ENCODE measurements around the gene SENP1. TPM values are rescaled to one million over a fixed set of nuclear protein-coding genes. Genes with fewer than 3 reads are reported as not detected.

The SENP1 gene
- total and polyA plus RNA-seq, 2 of the 13 experiments (the other 11 are each of a cell fraction or from before 2014, with no cell fraction given): 14.0 to 20.2 TPM

DNA sequence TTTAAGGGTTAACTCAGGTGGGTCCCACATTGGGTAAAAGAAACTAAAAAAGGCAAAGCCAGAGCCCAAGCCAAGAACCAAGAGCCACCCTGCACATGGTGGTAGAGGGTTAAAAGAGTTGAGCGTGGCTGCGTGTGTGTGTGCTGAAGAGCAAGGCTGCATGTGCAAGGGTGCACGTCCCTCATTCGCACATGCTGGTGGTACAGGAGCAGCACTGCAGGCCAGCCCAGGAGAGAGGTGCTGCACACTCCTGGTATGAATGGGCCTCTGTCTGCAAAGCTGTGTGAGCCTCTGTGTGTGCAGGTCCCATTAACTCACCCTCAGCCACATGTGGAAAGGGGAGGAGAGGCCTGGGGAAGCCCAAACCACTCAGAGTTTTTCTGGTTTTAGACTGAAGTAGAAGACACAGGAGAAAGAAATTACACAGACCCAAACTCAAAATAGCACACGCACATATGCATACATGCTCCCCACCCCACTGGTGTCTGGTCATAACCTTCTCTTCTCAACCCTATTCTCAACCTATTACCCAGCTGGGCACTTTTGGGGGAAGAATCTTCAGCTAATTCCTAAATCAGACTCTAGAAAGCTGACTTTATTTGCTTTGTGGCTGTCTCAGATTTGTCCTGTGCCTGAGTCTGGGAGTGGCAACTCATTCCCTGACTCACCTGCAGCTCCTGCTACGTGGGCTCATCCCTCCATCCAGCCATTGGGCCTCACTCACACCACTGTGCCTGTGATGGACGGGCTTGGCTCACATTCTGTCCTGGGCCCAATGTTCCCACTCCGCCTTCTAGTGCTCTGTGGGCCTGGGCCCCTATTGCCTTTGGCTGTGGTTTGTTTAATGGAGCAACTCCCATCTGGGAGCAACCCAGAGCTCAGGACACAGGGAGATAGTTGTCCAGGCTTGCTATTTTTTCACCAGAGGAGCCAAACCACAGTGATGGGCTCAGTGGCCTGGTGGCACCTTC is 70.8 kb downstream of the SENP1 start (continued):
- peak; percentile 72 for TF ChIP-seq ZNF687 (CRISPR knock-in tag; IDR thresholded peaks at IDR 0.05)
- TF ChIP-seq ZFX (CRISPR knock-in tag; IDR thresholded peaks at IDR 0.05; ENCODE audit: low read depth): peak; percentile 67
- no peak for TF ChIP-seq ZBTB10 (CRISPR knock-in tag; IDR thresholded peaks at IDR 0.05; ENCODE audit: borderline replicate concordance)
- no peak for TF ChIP-seq POLR2AphosphoS2 (IDR thresholded peaks at IDR 0.05; ENCODE audit: low read depth, low read length)
- peak; percentile 26 for TF ChIP-seq TEAD3 (CRISPR knock-in tag; optimal IDR thresholded peaks at IDR 0.05; ENCODE audit: borderline replicate concordance)
- no peak for TF ChIP-seq ESRRA (CRISPR knock-in tag; IDR thresholded peaks at IDR 0.05; ENCODE audit: low read depth)
- no peak for TF ChIP-seq XBP1 (CRISPR knock-in tag; IDR thresholded peaks at IDR 0.05)
- no peak for TF ChIP-seq AKAP8 (CRISPR knock-in tag; IDR thresholded peaks at IDR 0.05)
- TF ChIP-seq HBP1 (CRISPR knock-in tag; IDR thresholded peaks at IDR 0.05; ENCODE audit: low read depth): no peak
- peak; percentile 61; the same call in 1 of the 2 replicates for TF ChIP-seq ZNF292 (CRISPR knock-in tag; IDR thresholded peaks at IDR 0.05; ENCODE audit: borderline replicate concordance, low read depth)
- TF ChIP-seq ZNF205 (CRISPR knock-in tag; IDR thresholded peaks at IDR 0.05): no peak
- no peak for TF ChIP-seq PAXIP1 (CRISPR knock-in tag; conservative IDR thresholded peaks at IDR 0.05)
- no peak for TF ChIP-seq SMAD1 (CRISPR knock-in tag; IDR thresholded peaks at IDR 0.05; ENCODE audit: borderline replicate concordance, low read depth)
- TF ChIP-seq RBM22 (optimal IDR thresholded peaks at IDR 0.05; ENCODE audit: low read length): no peak

All from HepG2 (cell line).